Right renal pelvis (tissue), 4 donors: ENCODE data around the gene NUAK1. TPM values are rescaled to one million over a fixed set of nuclear protein-coding genes. Genes with fewer than 3 reads are reported as not detected.

Source experiments
- DNase-seq, 4 donors: peaks; one replicate each; pipeline ENCODE4 v3.0.0-alpha.2; 2013; ENCODE audit warnings: low read depth in 4 of 4, low spot score in 3 of 4, missing footprints in 1 of 4
- polyA plus RNA-seq, 4 donors: library from polyadenylated mRNA; unstranded; fragments of 120-200 nt; gene quantifications; one replicate each; pipeline ENCODE4 v1.2.1, GENCODE V29; 2013; ENCODE audit not compliant: insufficient read length in 4 of 4

The NUAK1 gene
- polyA plus RNA-seq, 4 donors, result 9.9 to 10.9 (median 10.6) TPM

- no peak for DNase-seq
Measured at GRCh38 chr12:106133136-106134087, 5.3 kb downstream of the NUAK1 start.

DNA sequence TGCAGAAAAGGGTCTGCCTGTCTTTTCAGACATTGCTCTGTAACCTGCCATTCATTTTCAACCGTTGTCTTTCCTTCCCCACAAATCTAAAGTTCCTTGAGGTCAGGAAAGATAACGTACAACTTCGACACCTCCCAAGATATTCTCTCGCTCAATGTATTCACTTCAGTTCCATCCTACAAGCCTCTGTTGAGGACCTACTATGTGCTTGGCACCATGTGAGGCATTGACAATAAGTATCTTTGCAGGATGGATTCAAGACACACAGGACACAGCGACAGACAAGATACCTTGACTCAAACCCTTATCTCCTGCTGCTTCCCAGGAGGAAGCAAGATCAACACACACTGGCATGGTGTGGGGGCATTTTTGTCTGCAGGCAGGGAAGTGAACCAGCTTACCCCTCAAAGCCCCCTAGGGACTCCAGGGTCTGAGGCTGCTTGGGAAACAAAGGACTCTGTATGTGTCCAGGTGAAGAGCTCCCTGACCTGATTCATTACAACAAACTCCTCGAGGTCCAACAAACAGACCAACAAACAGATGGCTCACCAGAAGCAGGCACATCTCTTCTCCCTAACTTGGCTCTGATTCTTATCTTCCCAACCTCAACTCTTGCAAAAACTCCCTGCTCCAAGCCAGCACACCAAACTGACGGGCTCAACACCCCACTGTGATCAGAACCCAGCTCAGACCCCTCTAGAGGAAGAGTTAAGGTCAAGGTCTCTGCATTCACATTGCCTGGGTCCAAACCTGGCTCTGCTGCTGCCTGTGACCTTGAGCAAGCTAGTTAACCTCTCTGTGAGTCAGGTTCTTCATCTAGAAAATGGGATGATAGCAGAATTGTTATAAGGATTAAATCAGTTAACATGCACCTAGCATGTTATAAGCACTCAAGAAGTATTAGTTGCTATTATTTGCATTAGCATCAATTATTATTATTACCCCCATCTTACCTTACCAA is 6.3 kb downstream of the NUAK1 start:
- DNase-seq, result no peak

GRCh38 chr12:106131676-106132075 is 7.1 kb downstream of the NUAK1 start:
- DNase-seq, result no peak

DNA sequence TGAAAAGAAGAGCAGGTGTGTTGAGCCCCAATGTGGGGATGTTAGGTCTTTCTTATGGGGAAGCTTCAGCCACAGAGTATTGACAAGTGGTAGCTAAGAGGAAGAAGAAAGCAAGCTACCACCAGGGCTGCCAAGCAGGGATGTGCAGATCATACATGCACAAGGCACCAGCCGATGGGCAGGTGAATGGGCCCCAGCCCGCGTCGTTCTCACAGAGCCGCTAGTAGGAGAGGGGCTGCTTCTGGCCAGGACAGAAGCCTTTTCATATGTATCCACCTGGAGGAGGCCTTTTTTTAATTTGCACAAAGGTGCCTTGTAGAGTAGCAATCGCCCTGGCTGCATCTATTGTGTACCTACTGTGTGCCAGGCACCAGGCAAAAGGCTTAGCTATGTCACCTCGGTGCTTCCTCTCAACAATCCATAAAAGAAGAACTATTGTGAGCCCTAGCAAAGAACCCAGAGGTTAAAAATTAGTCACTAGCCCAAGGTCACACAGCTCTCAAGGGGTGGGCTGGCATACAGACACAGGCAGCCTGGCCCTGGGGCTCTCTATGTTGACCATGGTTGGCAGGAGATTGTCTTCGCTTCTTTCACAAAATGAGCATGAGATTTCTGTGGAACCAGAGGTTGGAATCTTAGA is 8.2 kb downstream of the NUAK1 start:
- no peak for DNase-seq

- DNase-seq, result no peak
Measured at GRCh38 chr12:106128585-106129328, 10.0 kb downstream of the NUAK1 start.

DNA sequence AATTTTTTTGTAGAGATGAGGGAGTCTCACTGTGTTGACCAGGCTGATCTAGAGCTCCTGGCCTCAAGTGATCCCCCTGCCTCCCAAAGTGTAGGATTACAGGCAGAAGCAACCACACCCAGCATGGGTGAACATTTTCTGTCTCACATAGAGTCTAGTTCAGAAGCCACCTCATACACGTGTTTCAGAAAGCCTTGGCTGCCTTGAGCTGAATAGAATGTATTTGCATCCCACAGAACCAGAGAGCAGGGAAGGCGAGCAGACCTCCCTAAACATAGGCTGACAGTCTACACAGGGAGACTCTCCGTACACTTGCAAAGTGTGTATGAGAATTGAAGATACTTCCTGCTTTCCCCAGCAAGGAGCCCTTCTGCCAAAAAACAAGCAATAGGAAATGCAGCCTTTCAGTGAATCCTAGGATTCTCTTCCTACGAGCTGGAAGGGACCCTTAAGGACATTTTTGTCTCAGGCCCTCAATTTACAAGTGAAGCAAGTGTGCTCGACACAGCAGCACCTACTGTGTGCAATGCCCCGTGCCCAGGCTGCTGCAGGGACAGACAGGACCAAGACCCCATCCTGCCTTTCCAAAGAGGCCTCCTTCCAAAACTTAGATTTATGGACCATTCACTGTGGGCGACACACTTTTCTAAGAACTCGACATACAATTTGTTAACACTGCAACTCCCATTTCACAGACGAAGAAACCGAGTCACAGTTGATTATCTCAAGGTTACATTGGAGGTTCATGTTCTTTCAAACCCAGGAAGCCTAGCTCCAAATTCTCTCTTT is 11.2 kb downstream of the NUAK1 start:
- DNase-seq, result no peak

GRCh38 chr12:106126441-106127337 is 12.1 kb downstream of the NUAK1 start:
- no peak for DNase-seq

- DNase-seq, result no peak
Measured at GRCh38 chr12:106125351-106126095, 13.2 kb downstream of the NUAK1 start.

GRCh38 chr12:106123551-106124081 is 15.1 kb downstream of the NUAK1 start:
- no peak for DNase-seq

GRCh38 chr12:106123110-106123509 is 15.6 kb downstream of the NUAK1 start:
- no peak for DNase-seq

DNA sequence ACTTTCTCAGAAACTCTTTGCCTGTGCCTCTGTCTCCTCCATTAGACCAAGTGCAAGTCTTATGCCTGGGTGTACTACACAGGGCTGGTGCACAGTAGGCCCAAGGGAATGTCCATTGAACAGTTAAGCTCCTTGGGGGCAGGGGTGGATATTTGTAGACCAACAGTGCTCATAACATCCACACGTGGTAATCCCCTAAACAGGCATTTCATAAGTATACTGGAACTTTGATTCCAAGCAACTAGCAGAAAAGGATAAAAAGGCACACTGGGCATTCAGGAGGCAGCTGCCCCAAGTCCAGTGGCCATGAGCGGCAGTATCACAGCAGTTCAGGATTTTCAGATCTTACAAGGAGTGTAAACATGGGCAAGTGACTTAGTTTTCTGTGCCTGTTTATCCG is 16.8 kb downstream of the NUAK1 start:
- DNase-seq, result no peak

DNA sequence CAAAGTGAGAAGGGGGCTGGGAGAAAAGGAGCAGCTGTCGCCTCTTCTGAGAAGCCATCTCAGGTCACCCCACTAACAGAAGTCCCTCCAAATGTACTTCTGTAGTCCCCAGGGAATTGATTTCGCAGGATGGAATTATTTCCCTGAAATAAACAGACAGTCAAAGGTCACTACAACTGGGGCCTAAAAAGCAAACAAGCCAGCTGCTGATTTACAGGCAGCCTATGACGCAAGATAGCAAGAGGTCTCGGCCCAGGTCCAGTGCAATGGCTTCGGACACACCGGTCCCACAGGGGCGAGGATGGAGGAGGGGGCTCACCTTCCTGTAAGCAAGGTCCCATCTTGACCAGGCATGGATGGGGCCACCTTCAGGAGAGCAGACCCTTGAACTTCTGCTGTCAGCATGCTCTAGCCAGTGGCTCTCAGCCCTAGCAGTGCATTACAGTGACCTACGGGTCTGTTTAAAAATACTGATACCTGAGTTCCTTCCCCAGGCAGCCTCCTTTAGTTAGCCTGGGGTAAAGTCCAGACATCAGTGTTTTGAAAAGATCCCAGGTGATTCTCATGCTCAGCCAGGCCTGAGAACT is 18.1 kb downstream of the NUAK1 start:
- DNase-seq, result no peak

DNA sequence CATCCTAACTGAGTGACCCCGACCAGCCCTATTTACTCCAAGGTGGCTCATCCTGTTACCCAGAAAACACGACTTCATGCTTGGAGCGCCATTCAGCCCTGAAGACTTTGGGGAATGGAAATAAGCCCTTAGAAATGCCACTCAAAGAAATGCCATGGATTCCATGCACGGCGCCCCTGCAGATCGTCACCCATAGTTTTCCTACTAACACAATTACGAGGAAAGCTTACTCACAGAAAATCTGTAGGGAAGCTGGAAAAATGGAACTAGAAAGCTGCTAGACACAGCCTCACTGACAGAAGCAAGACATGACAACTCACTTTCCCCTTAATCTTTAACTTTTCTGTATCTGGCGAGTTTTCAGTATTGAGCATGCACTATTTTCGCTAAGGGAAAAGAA is 19.5 kb downstream of the NUAK1 start:
- no peak for DNase-seq

- DNase-seq, result no peak
Measured at GRCh38 chr12:106118381-106119130, 20.2 kb downstream of the NUAK1 start.

GRCh38 chr12:106115440-106115839 is 23.3 kb downstream of the NUAK1 start:
- no peak for DNase-seq

GRCh38 chr12:106114447-106115068 is 24.2 kb downstream of the NUAK1 start:
- DNase-seq, result no peak
